Activated T-cell treated with anti-CD3 and anti-CD28 coated beads, Interleukin-2, amount 50 U/mL, for 24 hours (primary cell): ENCODE data around the gene SLC6A20.

ENCODE experiments used
- DNase-seq: peaks from one replicate; pipeline ENCODE4 v3.0.0-alpha.2; 2020
- H3K27ac Mint-ChIP-seq: 2 replicates; pipeline ENCODE4 v1.8.0; 2020; ENCODE audit warnings: mild to moderate bottlenecking, mixed read lengths
- H3K27me3 Mint-ChIP-seq: 2 replicates; pipeline ENCODE4 v1.8.0; 2020; ENCODE audit warnings: mixed read lengths
- H3K36me3 Mint-ChIP-seq: 2 replicates; pipeline ENCODE4 v1.8.0; 2020; ENCODE audit warnings: low read depth, mixed read lengths
- H3K4me1 Mint-ChIP-seq: 2 replicates; pipeline ENCODE4 v1.8.0; 2020; ENCODE audit warnings: low read depth, mixed read lengths
- H3K4me3 Mint-ChIP-seq: 2 replicates; pipeline ENCODE4 v1.8.0; 2020; ENCODE audit warnings: mild to moderate bottlenecking, moderate library complexity, mixed read lengths
- H3K9me3 Mint-ChIP-seq: 2 replicates; pipeline ENCODE4 v1.8.0; 2020; ENCODE audit warnings: mixed read lengths

SLC6A20 gene, protein sequence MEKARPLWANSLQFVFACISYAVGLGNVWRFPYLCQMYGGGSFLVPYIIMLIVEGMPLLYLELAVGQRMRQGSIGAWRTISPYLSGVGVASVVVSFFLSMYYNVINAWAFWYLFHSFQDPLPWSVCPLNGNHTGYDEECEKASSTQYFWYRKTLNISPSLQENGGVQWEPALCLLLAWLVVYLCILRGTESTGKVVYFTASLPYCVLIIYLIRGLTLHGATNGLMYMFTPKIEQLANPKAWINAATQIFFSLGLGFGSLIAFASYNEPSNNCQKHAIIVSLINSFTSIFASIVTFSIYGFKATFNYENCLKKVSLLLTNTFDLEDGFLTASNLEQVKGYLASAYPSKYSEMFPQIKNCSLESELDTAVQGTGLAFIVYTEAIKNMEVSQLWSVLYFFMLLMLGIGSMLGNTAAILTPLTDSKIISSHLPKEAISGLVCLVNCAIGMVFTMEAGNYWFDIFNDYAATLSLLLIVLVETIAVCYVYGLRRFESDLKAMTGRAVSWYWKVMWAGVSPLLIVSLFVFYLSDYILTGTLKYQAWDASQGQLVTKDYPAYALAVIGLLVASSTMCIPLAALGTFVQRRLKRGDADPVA

DNA sequence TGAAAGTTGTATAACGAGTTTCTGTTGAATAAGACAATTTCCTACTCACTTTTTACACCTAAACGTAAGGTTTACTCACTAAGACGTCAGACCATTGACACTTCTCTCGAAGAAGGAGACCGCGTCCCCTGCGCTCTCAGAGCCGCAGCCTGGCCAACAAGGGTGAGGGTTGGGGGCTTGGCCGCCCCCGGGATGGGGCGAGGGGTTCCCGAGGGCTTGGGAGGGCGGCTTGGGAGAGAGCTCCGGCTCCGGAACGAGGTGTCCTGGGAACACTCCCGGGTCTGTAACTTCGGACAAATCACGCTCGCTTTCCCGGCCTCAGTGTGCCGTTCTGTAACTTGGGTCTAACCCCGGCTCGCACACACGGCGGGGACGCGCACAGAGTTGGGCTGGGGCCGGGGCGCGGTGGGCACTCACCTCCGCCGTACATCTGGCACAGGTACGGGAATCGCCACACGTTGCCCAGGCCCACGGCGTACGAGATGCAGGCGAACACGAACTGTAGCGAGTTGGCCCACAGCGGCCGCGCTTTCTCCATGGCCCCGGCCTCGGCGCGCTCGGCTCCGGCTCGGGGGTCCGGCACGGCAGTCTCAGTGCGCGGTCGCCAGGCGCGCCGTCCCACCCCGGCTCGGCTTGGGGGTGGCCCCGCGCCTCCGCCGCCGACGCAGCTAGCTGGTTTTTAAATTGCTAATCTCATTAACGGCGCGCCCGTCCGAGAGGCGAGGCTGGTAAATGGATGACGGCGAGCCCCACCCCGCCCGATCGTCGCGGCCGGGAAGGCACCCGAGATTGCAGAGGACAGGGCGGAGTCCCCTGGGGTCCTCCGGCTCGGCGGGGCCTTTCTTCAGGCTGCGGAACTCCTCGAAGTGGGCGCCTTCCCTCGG lies at the start of gene SLC6A20:
TSS of gene SLC6A20 (minus strand) at position 655 of the 884 bp plus-strand sequence. CDS start at position 538, 117 bp downstream.
- H3K4me3 Mint-ChIP-seq: peak within 1 kb of the TSS; percentile 61
- no peak within 1 kb of the TSS for H3K27ac Mint-ChIP-seq
- peaks cover 12% of the 10 kb centered on the region for H3K4me1 Mint-ChIP-seq
- no peak for DNase-seq
- no peaks in the 10 kb centered on the region for H3K9me3 Mint-ChIP-seq
- no peaks in the 10 kb centered on the region for H3K36me3 Mint-ChIP-seq
- peaks cover 73% of the 10 kb centered on the region for H3K27me3 Mint-ChIP-seq

DNA sequence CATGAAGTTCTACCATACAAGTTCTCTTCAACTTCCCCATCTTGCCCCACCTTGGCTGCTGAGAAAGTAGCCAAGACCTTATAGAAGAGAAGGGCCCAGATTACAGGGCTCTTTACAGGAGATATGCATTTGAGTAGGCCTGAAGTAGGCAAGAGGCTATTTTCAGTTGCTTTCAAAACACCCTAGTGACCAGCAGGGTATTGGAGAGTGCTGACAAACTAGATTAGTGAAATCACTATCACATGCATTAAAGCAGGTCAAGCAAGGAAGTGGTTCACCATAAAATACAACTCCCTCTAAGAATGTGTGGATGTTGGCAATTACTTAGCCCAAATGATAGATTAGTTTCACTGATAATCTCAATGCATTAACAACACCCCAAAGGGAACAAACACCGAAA lies 48.3 kb upstream of the SLC6A20 start:
- DNase-seq: no peak
- Mint-ChIP-seq H3K36me3 (peaks cover 3% of the 10 kb centered on the region), H3K27me3 (peaks cover 12% of the 10 kb centered on the region), H3K4me1 (peaks cover 20% of the 10 kb centered on the region), H3K4me3 (no peak overlapping the region), H3K27ac (no peak overlapping the region), H3K9me3 (peaks cover 3% of the 10 kb centered on the region)

DNA sequence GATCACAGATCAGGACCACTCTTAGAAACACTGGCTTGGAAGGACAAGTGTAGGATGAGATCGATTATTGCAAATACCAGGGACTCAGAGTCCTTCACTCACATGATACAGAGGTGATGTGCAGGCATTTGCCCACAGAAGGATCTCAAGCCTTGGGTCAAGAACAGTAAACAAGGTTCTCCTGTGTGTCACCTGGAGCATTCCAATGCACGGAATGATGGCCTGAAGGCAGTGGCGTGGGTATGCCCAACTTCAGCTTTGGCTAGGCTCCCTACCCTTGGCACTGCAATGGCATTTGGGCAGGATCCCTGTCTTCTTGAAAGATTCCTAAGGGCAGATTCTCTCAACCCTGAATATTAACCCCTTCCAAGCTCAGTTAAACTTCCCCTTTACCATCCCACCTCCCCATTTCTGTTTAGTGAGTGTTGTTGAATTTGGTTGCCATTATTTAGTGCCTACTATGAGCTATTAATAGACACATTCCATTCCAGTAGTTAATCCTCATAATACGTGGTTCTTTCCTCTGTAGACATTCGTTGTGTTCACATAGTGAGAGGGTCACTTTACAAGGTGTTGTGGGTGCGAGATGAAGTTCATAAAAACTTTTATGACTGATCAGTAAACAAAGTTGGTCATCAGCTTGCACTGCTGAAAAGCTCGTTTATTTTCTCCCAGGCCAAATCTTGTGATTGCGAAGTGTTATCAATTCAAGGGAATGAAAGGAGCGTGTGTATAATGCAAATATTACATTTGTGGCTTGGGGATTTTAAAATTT lies 46.7 kb upstream of the SLC6A20 start:
- Mint-ChIP-seq H3K4me3 (peak overlapping the region; percentile 89), H3K36me3 (peaks cover 3% of the 10 kb centered on the region), H3K4me1 (peaks cover 20% of the 10 kb centered on the region), H3K27me3 (peaks cover 3% of the 10 kb centered on the region), H3K27ac (no peak overlapping the region), H3K9me3 (peaks cover 3% of the 10 kb centered on the region)
- DNase-seq: no peak

DNA sequence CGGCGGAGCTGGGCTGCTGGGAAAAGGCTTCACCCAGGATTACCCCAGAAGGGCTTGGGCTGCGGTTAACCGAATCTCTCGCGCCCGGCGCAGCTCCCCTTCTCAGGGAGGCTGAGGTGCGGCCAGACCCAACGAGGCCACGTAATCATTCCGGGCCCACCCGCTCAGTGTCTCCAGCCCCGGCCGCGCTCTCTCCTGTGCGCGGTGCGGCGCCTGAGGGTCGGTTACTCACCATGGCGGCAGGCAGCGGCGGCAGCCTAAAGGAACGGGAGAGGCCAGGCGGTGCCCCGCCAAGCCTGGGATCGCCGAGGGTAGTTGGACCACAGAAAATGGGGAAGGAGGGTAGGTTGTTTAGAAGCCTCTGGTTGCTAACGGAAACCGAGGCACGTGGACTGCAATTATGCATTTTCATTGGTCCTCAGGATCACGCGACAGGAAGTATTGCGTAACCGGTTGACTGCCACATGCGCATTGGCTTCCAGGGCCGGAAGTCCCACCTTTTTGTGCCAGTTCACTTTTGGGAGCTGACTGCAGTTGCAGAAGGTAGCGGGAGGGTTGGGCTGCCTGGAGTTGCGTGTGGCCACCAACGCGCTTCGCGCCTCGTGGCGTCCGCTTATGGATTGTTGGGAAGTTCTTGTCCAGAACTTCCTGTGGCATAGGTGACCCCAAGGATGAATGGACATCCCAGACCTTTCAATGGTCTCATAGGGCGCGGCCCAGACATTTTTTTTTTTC lies 45.6 kb upstream of the SLC6A20 start, which contains the start of gene LZTFL1:
TSS of gene LZTFL1 (minus strand) at position 363 of the 735 bp plus-strand sequence. CDS start at position 235, 128 bp downstream.
- peak within 1 kb of the TSS; percentile 93 for H3K27ac Mint-ChIP-seq
- H3K4me3 Mint-ChIP-seq: peak within 1 kb of the TSS; percentile 89
- peak; percentile 89 for DNase-seq
- H3K4me1 Mint-ChIP-seq: peaks cover 20% of the 10 kb centered on the region
- H3K27me3 Mint-ChIP-seq: no peaks in the 10 kb centered on the region
- H3K36me3 Mint-ChIP-seq: peaks cover 7% of the 10 kb centered on the region
- H3K9me3 Mint-ChIP-seq: peaks cover 3% of the 10 kb centered on the region

DNA sequence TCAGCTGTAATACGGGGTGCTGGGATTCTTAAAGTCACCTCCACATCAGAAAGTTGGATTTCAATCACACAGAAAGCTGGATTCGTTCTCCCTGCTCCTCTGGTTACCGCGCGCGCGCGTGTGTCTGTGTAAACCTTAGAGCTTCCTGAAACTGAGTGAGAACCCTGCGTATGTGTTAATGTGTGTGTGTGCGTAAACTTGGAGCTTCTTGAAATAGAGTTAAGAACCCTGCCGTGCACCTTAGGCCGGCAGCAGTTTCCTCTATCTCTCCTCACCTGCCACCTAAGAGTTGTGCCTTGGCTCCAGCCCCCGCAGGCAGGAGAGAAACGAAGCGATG lies 45.1 kb upstream of the SLC6A20 start:
- no peak for DNase-seq
- H3K27me3 Mint-ChIP-seq: no peaks in the 10 kb centered on the region
- peak overlapping the region; percentile 93 for H3K27ac Mint-ChIP-seq
- H3K4me3 Mint-ChIP-seq: peak overlapping the region; percentile 89
- peaks cover 12% of the 10 kb centered on the region for H3K36me3 Mint-ChIP-seq
- peaks cover 20% of the 10 kb centered on the region for H3K4me1 Mint-ChIP-seq
- peaks cover 3% of the 10 kb centered on the region for H3K9me3 Mint-ChIP-seq

DNA sequence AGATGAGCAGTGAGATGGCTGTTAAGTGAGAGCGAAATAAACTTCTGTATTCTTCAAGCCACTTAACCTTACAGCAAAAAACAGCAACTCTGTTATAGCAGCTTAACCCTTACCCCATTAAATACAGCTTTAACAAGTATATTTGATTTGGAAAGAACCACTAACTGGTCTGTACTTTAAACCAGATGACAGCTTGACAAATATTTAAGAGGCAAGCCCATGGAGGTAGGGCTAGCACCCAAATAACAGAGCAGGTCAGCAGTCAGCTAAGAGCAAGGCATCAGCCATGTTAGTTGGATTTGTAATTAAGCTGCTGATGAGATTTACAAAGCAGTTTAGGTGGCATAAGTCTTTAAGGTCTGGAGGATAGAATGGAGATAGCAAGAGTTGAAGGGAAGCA lies 42.1 kb upstream of the SLC6A20 start:
- peaks cover 3% of the 10 kb centered on the region for H3K9me3 Mint-ChIP-seq
- H3K27me3 Mint-ChIP-seq: no peaks in the 10 kb centered on the region
- peaks cover 24% of the 10 kb centered on the region for H3K36me3 Mint-ChIP-seq
- no peak overlapping the region for H3K4me3 Mint-ChIP-seq
- peaks cover 20% of the 10 kb centered on the region for H3K4me1 Mint-ChIP-seq
- no peak overlapping the region for H3K27ac Mint-ChIP-seq
- DNase-seq: no peak

DNA sequence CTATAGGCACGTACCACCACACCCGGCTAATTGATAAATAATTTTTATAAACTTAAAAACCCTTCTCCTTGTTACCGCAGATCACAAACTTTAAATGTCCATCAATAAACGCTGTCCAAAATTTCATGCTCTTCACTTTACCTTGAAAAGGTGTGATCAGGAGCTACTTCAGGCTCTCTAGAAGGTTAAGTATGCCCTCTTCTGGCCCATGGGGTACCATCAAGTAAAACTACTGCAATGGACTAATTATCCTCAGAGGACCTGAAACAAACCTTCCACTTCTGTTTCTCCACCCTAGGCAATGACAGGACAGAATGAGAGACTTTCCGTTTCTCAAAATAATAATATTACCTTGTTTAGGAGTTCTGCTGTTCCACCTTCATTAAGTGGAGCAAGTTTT lies 36.4 kb upstream of the SLC6A20 start:
- DNase-seq: no peak
- H3K4me3 Mint-ChIP-seq: no peak overlapping the region
- no peaks in the 10 kb centered on the region for H3K9me3 Mint-ChIP-seq
- peaks cover 63% of the 10 kb centered on the region for H3K36me3 Mint-ChIP-seq
- H3K4me1 Mint-ChIP-seq: peaks cover 2% of the 10 kb centered on the region
- no peak overlapping the region for H3K27ac Mint-ChIP-seq
- H3K27me3 Mint-ChIP-seq: no peaks in the 10 kb centered on the region

DNA sequence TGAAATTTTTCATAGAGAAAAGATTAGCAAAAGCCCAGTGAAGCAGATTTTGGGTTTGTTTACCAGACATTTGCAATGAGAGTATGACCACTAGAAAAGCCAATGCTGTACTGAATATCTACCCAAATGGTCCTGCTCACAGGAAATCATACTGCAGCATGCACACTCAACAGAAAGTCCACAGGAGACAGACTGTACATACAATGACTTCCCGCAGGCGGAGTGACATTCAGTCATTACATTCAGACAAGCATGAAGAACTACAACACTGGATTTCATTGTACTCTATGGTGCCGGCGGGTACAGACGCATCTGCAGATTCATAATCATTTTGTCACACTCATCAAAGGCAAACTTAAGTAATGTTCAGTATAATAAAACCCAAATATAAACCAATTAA lies 33.8 kb upstream of the SLC6A20 start:
- no peak for DNase-seq
- H3K9me3 Mint-ChIP-seq: no peaks in the 10 kb centered on the region
- no peak overlapping the region for H3K27ac Mint-ChIP-seq
- no peaks in the 10 kb centered on the region for H3K27me3 Mint-ChIP-seq
- H3K36me3 Mint-ChIP-seq: peaks cover 65% of the 10 kb centered on the region
- H3K4me3 Mint-ChIP-seq: no peak overlapping the region
- H3K4me1 Mint-ChIP-seq: peaks cover 14% of the 10 kb centered on the region

DNA sequence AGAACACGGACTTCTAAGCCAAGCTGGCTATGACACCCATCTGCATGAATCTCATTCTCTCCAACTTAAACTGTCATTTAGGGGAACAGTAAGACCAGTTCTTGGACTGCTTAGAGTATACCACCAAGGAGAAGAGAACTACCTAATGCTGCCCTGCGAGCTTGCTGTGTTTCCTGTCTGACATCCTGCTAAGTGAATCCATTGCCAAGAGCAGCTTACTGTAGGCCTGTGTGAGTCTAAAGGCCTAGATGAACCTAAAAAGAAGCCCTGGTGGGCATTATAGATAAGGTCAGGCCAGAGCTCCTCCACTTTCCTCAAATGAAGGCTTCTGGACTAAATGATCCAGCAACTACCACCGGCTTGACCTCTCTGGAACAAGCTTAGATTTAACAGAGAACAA lies 30.6 kb upstream of the SLC6A20 start:
- Mint-ChIP-seq H3K27ac (no peak overlapping the region), H3K9me3 (no peaks in the 10 kb centered on the region), H3K36me3 (peaks cover 67% of the 10 kb centered on the region), H3K4me1 (peaks cover 14% of the 10 kb centered on the region), H3K4me3 (no peak overlapping the region), H3K27me3 (no peaks in the 10 kb centered on the region)
- DNase-seq: no peak

DNA sequence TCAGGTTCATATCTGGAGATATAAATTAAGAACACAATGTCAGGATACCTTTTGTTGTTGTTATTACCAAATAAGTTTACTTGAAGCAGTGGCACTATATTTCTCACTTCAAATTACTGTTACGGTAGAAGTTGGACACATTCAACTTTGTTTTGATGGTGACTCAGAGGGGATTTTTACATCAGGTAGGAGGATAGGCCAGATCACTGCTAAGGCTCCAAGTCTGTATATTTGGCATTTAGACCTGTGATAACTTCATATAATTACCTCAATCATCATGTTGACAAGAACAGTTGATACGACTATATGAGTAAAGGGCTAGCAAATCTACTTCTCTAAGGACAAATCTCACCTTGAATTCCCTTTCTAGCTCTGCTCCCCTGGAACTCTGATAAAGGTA lies 30.0 kb upstream of the SLC6A20 start:
- H3K27me3 Mint-ChIP-seq: no peaks in the 10 kb centered on the region
- H3K9me3 Mint-ChIP-seq: no peaks in the 10 kb centered on the region
- H3K4me3 Mint-ChIP-seq: no peak overlapping the region
- peaks cover 65% of the 10 kb centered on the region for H3K36me3 Mint-ChIP-seq
- no peak for DNase-seq
- peaks cover 13% of the 10 kb centered on the region for H3K4me1 Mint-ChIP-seq
- H3K27ac Mint-ChIP-seq: no peak overlapping the region

DNA sequence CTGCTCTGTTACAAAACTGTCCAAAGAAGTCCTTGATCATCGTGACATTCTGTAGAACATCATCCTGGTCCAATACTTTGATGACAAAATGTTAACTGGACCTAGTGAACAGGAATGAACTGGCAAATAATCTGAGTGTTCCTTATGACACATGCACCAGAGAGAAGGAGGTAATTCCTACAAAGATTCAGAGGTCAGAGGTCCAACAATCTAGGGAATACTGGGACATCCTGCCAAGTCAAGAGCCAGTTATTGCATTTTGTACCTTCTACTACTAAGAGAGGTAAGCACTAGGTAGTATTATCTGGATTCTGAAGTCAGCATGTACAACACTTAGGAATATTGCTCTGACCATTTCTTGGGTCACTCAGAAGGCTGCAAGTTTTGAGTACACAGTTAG lies 24.8 kb upstream of the SLC6A20 start:
- Mint-ChIP-seq H3K36me3 (peaks cover 24% of the 10 kb centered on the region), H3K9me3 (no peaks in the 10 kb centered on the region), H3K27ac (no peak overlapping the region), H3K4me3 (no peak overlapping the region), H3K27me3 (no peaks in the 10 kb centered on the region), H3K4me1 (peaks cover 14% of the 10 kb centered on the region)
- DNase-seq: no peak

DNA sequence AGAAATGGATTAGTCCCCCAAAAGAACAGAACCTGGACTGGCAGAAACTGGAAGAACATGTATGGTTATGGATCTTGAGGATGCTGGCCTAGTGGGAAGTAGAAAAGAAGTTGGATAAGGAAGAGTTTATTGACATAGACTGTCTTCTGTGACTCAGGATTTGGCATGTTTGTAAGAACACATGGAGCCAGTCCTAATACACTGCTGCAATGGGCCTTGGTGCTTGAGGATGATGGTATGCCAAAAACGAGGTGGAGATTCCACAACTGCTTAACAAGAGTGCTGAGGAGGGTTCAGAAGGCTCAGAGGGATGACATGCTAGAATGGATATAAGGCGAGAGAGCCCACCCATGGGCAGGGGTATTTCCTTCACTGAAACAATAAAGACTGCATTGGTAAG lies 23.2 kb upstream of the SLC6A20 start:
- Mint-ChIP-seq H3K36me3 (peaks cover 15% of the 10 kb centered on the region), H3K27ac (no peak overlapping the region), H3K4me3 (no peak overlapping the region), H3K9me3 (no peaks in the 10 kb centered on the region), H3K4me1 (peaks cover 12% of the 10 kb centered on the region), H3K27me3 (no peaks in the 10 kb centered on the region)
- DNase-seq: no peak

DNA sequence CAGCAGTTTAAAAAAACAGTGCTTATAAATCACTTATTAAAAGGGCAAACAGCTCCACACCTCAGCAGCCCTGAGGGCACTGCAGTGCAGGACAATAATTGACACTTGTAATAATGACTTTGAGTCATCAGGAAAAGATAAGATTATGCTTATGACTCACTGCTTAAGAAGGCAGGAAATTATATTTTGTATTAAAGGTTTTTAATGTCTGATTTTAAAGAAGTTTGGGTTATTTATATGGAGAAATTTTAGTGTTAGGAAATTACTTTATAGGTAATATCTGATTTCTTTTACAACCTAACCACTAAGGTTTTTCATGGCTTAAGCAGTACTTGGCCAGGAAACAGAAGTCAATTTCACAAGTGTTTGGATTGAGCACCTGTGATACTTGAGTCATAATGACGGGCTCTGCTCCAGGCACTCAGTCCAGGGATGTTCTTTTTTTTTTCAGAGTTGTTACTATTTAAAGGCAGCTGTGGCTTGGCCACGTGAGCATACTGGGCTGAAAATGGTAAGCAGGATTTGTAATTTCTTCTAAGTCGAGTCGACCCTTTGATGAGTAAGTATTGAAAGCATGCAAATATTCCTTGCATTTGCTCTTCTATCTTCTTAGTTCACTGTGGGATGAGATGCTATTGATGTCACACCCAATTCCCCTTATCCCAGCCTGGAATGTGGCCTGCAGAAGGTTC lies 21.6 kb upstream of the SLC6A20 start:
- H3K4me1 Mint-ChIP-seq: peaks cover 12% of the 10 kb centered on the region
- H3K36me3 Mint-ChIP-seq: peaks cover 10% of the 10 kb centered on the region
- no peak for DNase-seq
- no peak overlapping the region for H3K4me3 Mint-ChIP-seq
- H3K27ac Mint-ChIP-seq: no peak overlapping the region
- H3K9me3 Mint-ChIP-seq: no peaks in the 10 kb centered on the region
- no peaks in the 10 kb centered on the region for H3K27me3 Mint-ChIP-seq
